ENCODE data around the gene KCNG2. TPM values are rescaled to one million over a fixed set of nuclear protein-coding genes. Genes with fewer than 3 reads are reported as not detected.

Gene KCNG2
- total RNA-seq, 1 experiment from 2014 or later, result not detected

DNA sequence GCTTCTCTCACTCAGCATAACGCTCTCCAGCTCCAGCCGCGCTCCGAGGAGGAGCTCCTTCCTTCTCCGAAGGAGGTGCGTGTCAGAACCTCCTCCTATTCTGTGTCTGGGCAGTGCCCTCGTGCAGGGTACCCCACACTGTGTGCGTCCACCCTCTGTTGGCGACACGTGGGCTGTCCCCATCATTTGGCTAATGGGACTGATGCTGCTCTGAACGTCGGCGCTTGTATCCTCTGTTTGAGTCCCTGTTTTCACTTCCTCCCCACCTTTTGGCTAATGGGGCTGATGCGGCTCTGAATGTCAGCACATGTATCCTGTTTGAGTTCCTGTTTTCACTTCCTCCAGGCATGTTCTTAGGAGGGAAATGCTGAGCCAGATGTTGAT is 22.2 kb downstream of the KCNG2 start:
- no peaks in the 10 kb centered on the region for H3K9me3 ChIP-seq (ENCODE audit: insufficient read depth, low read depth)
- DNase-seq, result no peak
- no peaks in the 10 kb centered on the region for H3F3A ChIP-seq (ENCODE audit: insufficient read depth, low read depth)
- peaks cover 61% of the 10 kb centered on the region for H3K27me3 ChIP-seq (ENCODE audit: insufficient read depth, low read depth)
- ChIA-PET CTCF (no interaction called here), POLR2A (ENCODE audit: unreplicated experiment) (no interaction called here)
- no peaks in the 10 kb centered on the region for H3K36me3 ChIP-seq (ENCODE audit: low read depth)
- no peaks in the 10 kb centered on the region for H3K9me2 ChIP-seq (ENCODE audit: insufficient read depth)
- H3K4me2 ChIP-seq, result no peak overlapping the region
- no peaks in the 10 kb centered on the region for H3K79me2 ChIP-seq (ENCODE audit: low read depth)
- no peaks in the 10 kb centered on the region for H3K4me1 ChIP-seq (replicated peaks; ENCODE audit: insufficient read depth)
- H2AFZ ChIP-seq, result no peak overlapping the region
- no TSS peak for BruUV-seq (replicated peaks)
- intact Hi-C loops (cut with micrococcal nuclease; ENCODE audit: unreplicated experiment), result no loop called here
- no peak overlapping the region for H3K4me3 ChIP-seq
- no peaks in the 10 kb centered on the region for H4K20me1 ChIP-seq (ENCODE audit: insufficient read depth)
- TF ChIP-seq, protein P1, sequence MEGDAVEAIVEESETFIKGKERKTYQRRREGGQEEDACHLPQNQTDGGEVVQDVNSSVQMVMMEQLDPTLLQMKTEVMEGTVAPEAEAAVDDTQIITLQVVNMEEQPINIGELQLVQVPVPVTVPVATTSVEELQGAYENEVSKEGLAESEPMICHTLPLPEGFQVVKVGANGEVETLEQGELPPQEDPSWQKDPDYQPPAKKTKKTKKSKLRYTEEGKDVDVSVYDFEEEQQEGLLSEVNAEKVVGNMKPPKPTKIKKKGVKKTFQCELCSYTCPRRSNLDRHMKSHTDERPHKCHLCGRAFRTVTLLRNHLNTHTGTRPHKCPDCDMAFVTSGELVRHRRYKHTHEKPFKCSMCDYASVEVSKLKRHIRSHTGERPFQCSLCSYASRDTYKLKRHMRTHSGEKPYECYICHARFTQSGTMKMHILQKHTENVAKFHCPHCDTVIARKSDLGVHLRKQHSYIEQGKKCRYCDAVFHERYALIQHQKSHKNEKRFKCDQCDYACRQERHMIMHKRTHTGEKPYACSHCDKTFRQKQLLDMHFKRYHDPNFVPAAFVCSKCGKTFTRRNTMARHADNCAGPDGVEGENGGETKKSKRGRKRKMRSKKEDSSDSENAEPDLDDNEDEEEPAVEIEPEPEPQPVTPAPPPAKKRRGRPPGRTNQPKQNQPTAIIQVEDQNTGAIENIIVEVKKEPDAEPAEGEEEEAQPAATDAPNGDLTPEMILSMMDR (conservative IDR thresholded peaks at IDR 0.05), result no peak
- no peak for TF ChIP-seq EZH2 (IDR thresholded peaks at IDR 0.05; ENCODE audit: low read depth)
- no peak overlapping the region for H3K27ac ChIP-seq

DNA sequence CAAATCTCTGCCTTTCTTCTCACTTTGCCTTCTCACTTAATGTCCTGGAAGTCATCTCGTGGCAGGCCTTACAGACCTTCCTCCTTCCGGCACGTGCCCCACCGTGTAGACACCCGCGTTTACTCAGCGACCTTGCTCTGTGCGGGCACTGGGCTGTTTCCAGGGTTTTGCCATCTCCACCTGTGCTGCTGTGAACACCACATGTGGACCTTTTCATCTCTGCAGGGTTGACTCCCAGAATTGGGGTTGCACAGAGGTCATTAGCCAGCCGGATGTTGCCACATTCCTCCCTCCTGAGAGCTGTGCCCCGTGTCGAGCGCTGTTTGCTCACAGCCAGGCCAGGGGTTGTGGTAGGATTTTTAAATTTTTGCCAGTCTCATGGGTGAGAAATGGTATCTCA is 25.4 kb downstream of the KCNG2 start:
- no peaks in the 10 kb centered on the region for H3K9me2 ChIP-seq (ENCODE audit: insufficient read depth)
- H3K27ac ChIP-seq, result no peak overlapping the region
- H3K4me2 ChIP-seq, result no peak overlapping the region
- peaks cover 43% of the 10 kb centered on the region for H3K27me3 ChIP-seq (ENCODE audit: insufficient read depth, low read depth)
- H3K4me1 ChIP-seq (replicated peaks; ENCODE audit: insufficient read depth), result no peaks in the 10 kb centered on the region
- H3F3A ChIP-seq (ENCODE audit: insufficient read depth, low read depth), result no peaks in the 10 kb centered on the region
- no peaks in the 10 kb centered on the region for H3K36me3 ChIP-seq (ENCODE audit: low read depth)
- no peak for TF ChIP-seq EZH2 (IDR thresholded peaks at IDR 0.05; ENCODE audit: low read depth)
- TF ChIP-seq, protein P1 (conservative IDR thresholded peaks at IDR 0.05), result no peak
- no peak for DNase-seq
- intact Hi-C loops (cut with micrococcal nuclease; ENCODE audit: unreplicated experiment), result no loop called here
- no peaks in the 10 kb centered on the region for H3K79me2 ChIP-seq (ENCODE audit: low read depth)
- CTCF ChIA-PET, result no interaction called here
- H2AFZ ChIP-seq, result no peak overlapping the region
- H4K20me1 ChIP-seq (ENCODE audit: insufficient read depth), result no peaks in the 10 kb centered on the region
- POLR2A ChIA-PET (ENCODE audit: unreplicated experiment), result no interaction called here
- BruUV-seq (replicated peaks), result no TSS peak
- no peaks in the 10 kb centered on the region for H3K9me3 ChIP-seq (ENCODE audit: insufficient read depth, low read depth)
- no peak overlapping the region for H3K4me3 ChIP-seq

DNA sequence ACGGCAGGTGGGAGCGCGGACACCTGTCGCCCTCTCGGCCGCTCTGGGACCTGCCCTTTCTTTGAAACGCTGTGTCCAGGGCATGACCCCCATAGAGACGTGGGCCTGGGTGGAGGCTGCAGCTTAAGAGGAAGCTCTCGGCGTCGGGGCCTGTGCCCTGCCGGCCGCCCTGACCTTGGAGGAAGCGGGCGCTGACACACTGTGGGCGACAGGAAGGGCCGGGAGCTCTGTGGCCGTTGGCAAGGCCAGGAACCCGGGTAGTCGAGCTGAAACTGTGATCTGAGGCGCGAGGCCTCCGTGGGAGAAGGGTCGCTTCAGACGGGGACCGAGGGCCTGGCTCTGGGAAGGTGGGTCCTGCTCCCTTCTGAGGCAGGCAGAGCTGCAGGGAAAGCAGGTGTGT is 28.2 kb downstream of the KCNG2 start:
- no peak for DNase-seq
- intact Hi-C loops (cut with micrococcal nuclease; ENCODE audit: unreplicated experiment), result no loop called here
- Histone ChIP-seq H3K4me2 (no peak overlapping the region), H3K9me3 (ENCODE audit: insufficient read depth, low read depth) (no peaks in the 10 kb centered on the region), H3K27me3 (ENCODE audit: insufficient read depth, low read depth) (peaks cover 15% of the 10 kb centered on the region), H3K4me3 (no peak overlapping the region), H3K36me3 (ENCODE audit: low read depth) (no peaks in the 10 kb centered on the region), H4K20me1 (ENCODE audit: insufficient read depth) (no peaks in the 10 kb centered on the region), H3K27ac (no peak overlapping the region), H3K9me2 (ENCODE audit: insufficient read depth) (no peaks in the 10 kb centered on the region), H3K4me1 (replicated peaks; ENCODE audit: insufficient read depth) (no peaks in the 10 kb centered on the region), H3K79me2 (ENCODE audit: low read depth) (no peaks in the 10 kb centered on the region), H2AFZ (no peak overlapping the region), H3F3A (ENCODE audit: insufficient read depth, low read depth) (no peaks in the 10 kb centered on the region)
- no TSS peak for BruUV-seq (replicated peaks)
- ChIA-PET POLR2A (ENCODE audit: unreplicated experiment) (no interaction called here), CTCF (no interaction called here)
- TF ChIP-seq EZH2 (IDR thresholded peaks at IDR 0.05; ENCODE audit: low read depth), result no peak
- TF ChIP-seq, protein P1 (conservative IDR thresholded peaks at IDR 0.05), result no peak
